ENCODE data around the gene SMAD1. TPM values are rescaled to one million over a fixed set of nuclear protein-coding genes. Genes with fewer than 3 reads are reported as not detected.
"Not testable (repeated sequence)": the region's sequence is repeated elsewhere in the genome, so short reads cannot be mapped to it uniquely, and the experiment has no call there.

SMAD1 gene
- polyA plus RNA-seq, 3 donors, result 61.8 to 73.3 (median 63.3) TPM

DNA sequence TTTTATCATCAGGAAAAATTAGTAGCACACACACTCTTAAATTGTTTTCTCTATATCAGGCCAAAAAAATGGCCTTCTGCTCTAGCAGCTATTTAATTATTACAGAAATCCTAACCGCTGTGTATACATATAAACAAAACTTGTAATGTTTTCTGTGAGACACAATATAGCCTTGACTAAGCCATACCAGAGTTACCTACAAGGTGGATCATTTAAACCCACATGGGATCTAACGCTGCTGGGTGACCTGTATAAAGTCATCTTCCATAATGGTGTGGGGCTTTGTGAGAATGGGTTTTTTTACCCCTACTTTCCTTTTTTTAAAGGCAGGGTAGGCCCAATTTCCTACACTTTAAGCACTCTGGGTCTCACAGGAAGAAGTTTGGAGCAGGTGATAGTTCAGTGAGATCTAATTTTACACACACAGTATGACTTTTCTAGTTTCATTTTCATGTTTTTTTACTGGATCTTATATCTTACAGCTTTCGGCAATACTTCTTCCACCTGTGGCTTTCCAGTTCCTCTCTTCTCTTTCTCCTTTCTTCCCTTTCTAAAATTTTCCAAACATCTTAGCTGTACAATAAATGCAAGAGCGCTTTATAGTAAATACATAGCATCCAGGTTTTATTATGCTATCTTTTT, 70.6 kb downstream of the SMAD1 start:
- DNase-seq, result no peak

GRCh38 chr4:145553375-145553774, 71.7 kb downstream of the SMAD1 start:
- no peak for DNase-seq

GRCh38 chr4:145554691-145555090, 73.0 kb downstream of the SMAD1 start:
- no peak for DNase-seq

GRCh38 chr4:145557720-145558119, 76.1 kb downstream of the SMAD1 start:
- no peak for DNase-seq

DNA sequence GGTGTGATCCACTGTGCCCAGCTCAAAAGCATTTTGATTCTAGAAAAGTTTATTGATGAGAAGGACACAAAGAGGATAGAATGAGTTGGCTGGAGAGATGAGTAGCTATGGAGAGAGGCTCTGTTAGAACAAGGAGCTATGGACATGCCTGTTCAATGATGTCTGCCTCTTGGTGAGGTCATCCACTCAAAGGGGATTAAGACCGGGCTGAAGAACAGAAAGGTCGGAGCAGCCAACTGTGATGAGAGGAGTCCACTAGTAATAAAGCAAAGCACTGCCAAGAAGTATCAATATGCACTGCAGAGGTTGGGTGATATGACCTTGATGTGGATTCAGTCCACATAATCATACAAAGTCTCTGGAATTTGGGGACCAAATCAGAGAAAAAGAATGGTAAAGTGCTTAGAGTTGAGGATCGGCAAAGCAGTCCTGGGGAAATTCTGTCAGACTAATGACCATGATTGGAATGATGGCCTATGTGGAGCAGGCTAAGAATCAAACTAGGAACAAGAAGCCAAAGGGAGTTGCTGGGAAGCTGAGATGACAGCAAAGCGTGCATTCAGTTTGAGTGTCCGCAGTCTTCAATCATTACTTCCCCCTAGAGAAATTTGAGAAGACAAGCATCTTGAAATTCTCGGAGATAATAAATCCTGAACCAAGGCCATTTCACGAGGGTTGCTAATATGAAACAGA, 81.8 kb downstream of the SMAD1 start:
- no peak for DNase-seq

- no peak for DNase-seq
These were observed 82.9 kb downstream of the SMAD1 start for GRCh38 chr4:145564540-145564939.

GRCh38 chr4:145565328-145565727, 83.7 kb downstream of the SMAD1 start:
- DNase-seq, result no peak

DNA sequence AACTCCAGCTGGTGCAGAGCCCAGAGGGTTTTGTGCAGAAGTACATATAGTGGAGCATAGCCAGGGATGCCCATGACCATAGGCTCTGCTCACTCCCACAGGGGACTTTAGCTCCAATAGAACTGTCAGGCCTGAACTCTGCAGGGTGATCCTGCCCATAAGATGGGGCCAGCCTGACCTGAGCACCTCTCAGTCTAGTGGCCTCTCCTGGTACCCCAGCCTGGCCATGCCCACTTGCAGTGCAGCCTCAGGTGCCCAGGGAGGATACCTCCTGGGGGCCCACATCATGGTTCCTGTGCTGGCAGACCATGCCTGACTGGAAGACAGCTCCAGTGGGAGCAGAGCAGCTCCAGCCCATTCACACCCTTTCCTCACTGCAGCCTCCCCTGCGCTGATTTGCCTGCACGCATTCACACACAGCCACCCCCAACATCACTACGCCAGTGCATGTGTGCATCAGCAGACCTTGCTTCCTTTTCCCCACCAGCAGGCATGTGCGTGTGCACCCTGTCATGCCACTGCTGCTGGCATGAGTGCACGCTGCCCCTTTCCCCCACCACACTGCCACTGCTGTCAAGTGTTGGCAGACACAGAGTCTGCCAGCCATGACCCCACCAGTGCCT, 84.5 kb downstream of the SMAD1 start:
- no peak for DNase-seq

- DNase-seq, result no peak
These were observed 85.1 kb downstream of the SMAD1 start for GRCh38 chr4:145566768-145567167.

DNA sequence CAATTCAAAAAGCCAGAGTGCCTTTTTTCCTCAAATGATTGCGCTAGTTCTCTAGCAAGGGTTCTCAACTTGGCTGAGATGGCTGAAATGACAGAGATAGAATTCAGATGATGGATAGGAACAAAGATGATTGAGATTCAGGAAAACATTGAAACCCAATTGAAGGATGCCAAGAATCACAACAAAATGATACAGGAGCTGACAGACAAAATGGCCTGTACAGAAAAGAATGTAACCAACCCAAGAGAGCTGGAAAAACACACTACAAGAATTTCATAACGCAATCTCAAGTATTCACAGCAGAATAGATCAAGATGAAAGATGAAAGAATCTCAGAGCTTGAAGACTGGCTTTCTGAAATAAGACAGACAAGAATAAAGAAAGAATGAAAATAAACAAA, 85.9 kb downstream of the SMAD1 start:
- DNase-seq, result no peak

- not testable (repeated sequence) for DNase-seq
These were observed 92.9 kb downstream of the SMAD1 start for GRCh38 chr4:145574546-145574945.

DNA sequence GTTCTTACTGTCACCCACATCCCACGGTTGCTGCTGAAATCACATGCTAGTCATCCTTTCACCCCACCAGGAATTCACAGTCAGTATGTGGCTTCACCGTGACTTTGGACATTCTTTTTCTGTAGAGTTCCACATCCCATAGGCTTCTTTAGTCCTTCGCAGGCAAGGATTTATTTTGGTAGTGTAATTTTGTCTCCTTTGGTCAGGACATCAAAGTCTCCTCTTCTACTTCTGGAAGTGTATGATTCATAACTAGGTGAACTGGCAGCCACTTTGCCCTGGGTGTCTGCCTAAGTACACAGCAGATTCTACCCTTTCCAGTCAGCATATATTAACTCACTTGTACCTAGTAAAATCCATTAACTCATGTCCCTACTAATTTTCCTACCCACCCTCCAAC, 99.3 kb downstream of the SMAD1 start:
- no peak for DNase-seq

DNA sequence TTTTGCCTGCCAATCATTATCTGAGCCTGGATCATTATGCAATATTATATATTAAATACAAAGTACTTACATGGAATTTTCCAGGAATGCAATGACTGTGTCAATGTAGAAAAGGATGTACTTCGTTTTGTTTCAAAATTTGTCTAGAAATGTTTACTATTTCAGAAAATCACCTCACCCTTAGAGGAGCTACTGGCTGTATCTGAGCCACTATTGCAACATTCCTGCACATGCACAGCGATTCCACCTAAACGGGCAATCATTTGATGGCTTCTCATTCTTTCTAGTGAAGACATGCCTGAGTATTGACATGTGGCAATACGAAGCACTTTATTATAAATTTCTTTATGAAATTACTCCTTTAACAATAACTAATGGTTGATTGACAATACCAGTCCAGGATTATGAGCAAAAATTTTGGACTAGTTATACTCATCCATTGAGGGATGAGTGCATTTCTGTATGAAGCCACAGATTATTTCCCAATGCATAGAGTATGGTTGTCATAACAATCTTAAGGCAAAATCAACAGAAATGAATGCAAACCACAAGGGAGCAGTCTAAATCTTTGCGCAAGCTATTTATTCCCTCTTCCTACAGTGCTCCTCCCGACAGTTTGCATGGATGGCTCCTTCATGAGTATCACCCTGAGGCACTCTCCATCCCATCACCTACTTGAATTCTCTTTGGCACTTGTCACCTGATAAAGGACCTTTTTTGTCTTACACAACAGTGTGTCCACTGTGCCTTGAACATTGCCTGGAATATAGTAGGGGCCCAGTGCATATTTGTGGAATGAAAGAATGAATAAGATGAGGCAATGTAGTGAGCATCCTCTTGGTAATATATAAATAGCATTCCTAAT, 101.8 kb downstream of the SMAD1 start:
- no peak for DNase-seq

GRCh38 chr4:145587088-145587754, 105.6 kb downstream of the SMAD1 start:
- no peak for DNase-seq

GRCh38 chr4:145589381-145589780, 107.7 kb downstream of the SMAD1 start:
- DNase-seq, result not testable (repeated sequence)

DNA sequence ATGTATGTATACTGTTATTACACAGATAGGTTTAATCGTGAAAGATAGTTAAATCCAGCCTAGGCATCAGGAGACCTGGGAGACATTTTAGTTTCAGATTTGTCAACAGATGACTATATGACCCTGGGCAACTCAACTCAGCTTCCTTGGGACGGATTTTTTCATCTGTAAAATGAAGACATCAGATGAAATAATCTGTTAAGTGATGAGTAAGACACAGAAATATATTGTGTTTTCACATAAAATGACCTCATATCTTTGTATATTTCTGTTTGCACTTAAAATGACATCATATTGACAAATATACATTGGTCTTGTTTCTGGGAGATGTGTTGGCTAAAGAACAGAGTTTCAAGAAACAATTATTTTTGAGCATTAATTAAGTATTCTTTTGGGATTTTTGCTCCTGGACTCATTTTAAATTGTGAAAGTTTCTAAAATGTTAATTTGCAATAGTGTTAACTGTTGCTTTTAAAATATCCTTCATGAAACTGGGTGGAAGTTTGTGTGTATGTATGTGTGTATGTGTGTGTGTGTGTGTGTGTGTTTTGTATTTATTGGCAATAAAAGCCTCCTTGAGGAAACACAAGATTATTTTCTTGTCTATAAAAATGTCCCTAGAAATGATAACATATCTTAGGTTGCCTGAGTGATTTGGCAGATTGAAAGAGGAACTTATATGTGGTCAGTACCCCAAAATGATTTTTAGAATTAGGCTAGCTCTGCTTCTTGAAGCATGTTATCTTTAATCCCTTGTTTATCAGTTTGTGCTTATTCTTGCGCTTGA, 108.5 kb downstream of the SMAD1 start:
- DNase-seq, result no peak

DNA sequence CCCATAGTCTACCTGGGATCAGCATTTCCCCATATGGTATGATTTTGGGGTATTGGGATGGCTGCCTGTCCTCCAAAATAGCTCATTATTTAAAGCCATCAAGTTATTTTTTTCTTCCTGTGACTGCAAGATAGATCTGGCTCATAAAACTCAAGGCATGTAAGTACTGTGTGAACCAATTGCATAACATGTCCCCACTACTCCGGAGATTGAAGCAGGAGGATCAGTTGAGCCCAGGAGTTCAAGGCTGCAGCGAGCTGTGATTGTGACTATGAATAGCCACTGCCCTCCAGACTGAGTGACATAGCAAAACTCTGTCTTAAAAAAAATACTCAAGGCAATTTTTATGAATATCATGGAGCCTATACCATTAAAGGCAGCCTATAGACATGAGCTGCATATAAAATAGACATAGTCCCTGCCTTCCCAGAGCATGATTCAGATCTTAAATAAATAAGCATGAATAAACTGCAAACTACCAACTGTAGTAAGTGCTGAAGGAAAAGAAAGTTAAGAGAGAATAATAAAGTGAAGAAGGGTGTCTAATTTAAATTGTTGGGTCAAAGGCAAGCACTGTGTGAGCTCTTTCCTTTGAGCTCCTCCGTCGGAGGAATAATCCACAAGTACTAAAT, 120.6 kb downstream of the SMAD1 start:
- no peak for DNase-seq

DNA sequence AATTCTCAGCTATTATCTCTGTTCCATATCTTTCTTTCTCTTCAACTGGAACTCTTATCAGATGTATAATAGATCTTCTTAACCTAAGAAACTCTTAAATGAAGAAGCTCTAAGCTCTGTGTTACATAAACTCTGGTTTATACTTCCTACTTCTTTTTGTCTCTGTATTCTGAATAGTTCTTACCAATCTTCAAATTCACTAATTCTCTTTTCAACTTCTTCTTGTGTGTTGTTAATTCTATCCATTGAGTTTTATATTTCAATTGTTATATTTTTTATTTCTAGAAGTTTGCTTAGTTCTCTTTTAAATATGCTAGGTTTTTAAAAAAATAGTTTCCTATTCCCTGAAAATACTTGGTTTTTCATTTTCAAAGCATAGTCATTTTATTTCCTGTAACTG, 124.3 kb downstream of the SMAD1 start:
- no peak for DNase-seq
